GM23338 (cell line): Measurements from ENCODE around the gene GTF2F1. TPM values are rescaled to one million over a fixed set of nuclear protein-coding genes. Genes with fewer than 3 reads are reported as not detected.

ENCODE experiments used
- ATAC-seq: fragments of 200-7000 bp; cut with Tn5 transposase; 3 replicates; pipeline ENCODE4 v1.9.1; 2020
- DNase-seq: peaks from one replicate; pipeline ENCODE4 v3.0.0-alpha.2; 2015; ENCODE audit warnings: low spot score
- H2AFZ ChIP-seq: fragments of 200-600 bp; sonication (generic); 2 replicates; pipeline ENCODE4 v1.8.0; 2016; ENCODE audit warnings: antibody characterized with exemption, mild to moderate bottlenecking, moderate library complexity
- H3F3A ChIP-seq: fragments of 200-600 bp; sonication (generic); replicated peaks from 2 replicates; pipeline ENCODE4 v1.8.0; 2017; ENCODE audit warnings: antibody characterized with exemption, mixed run types, low read depth
- H3K27ac ChIP-seq: fragments of 200-600 bp; sonication (generic); 2 replicates; pipeline ENCODE4 v1.6.1; 2016; ENCODE audit warnings: low read depth
- H3K27me3 ChIP-seq: fragments of 200-600 bp; sonication (generic); 2 replicates; pipeline ENCODE4 v1.8.0; 2016; ENCODE audit warnings: mild to moderate bottlenecking, mixed run types, moderate library complexity; ENCODE audit not compliant: insufficient read depth
- H3K36me3 ChIP-seq: fragments of 200-600 bp; sonication (generic); 2 replicates; pipeline ENCODE4 v1.8.0; 2016; ENCODE audit warnings: mild to moderate bottlenecking; ENCODE audit not compliant: insufficient read depth
- H3K4me1 ChIP-seq: fragments of 200-600 bp; sonication (generic); 2 replicates; pipeline ENCODE4 v1.8.0; 2016; ENCODE audit warnings: mild to moderate bottlenecking, moderate library complexity; ENCODE audit not compliant: insufficient read depth
- H3K4me2 ChIP-seq: fragments of 200-600 bp; sonication (generic); 2 replicates; pipeline ENCODE4 v1.7.1; 2017; ENCODE audit warnings: mixed run types
- H3K4me3 ChIP-seq: fragments of 200-600 bp; sonication (generic); 2 replicates; pipeline ENCODE4 v1.6.1; 2016; ENCODE audit warnings: mixed run types
- H3K79me2 ChIP-seq: fragments of 200-600 bp; sonication (generic); replicated peaks from 2 replicates; pipeline ENCODE4 v1.8.0; 2017; ENCODE audit warnings: mild to moderate bottlenecking; ENCODE audit not compliant: insufficient read depth
- H3K9me2 ChIP-seq: fragments of 200-600 bp; sonication (generic); 2 replicates; pipeline ENCODE4 v1.8.0; 2017; ENCODE audit not compliant: insufficient read depth
- H4K20me1 ChIP-seq: fragments of 200-600 bp; sonication (generic); replicated peaks from 2 replicates; pipeline ENCODE4 v1.8.0; 2017; ENCODE audit warnings: mild to moderate bottlenecking; ENCODE audit not compliant: insufficient read depth
- H3K27ac Mint-ChIP-seq: 2 replicates; pipeline ENCODE4 v1.8.0; 2020; ENCODE audit warnings: inconsistent platforms, mild to moderate bottlenecking, moderate library complexity, mixed read lengths
- H3K27me3 Mint-ChIP-seq: 3 replicates; pipeline ENCODE4 v1.8.0; 2022; ENCODE audit warnings: low read depth, mild to moderate bottlenecking, moderate library complexity, mixed read lengths, inconsistent platforms; ENCODE audit not compliant: insufficient read depth, poor library complexity
- H3K36me3 Mint-ChIP-seq: 3 replicates; pipeline ENCODE4 v1.8.0; 2021; ENCODE audit warnings: low read depth, mild to moderate bottlenecking, inconsistent platforms, moderate library complexity, mixed read lengths
- H3K4me1 Mint-ChIP-seq: 3 replicates; pipeline ENCODE4 v1.8.0; 2020; ENCODE audit warnings: mild to moderate bottlenecking, inconsistent platforms, mixed read lengths
- H3K4me3 Mint-ChIP-seq: 3 replicates; pipeline ENCODE4 v1.8.0; 2021; ENCODE audit warnings: moderate library complexity, mild to moderate bottlenecking, inconsistent platforms, mixed read lengths
- H3K9me3 Mint-ChIP-seq: 3 replicates; pipeline ENCODE4 v1.8.0; 2020; ENCODE audit warnings: moderate library complexity, mild to moderate bottlenecking, inconsistent platforms, mixed read lengths
- EZH2 ChIP-seq: fragments of 200-600 bp; sonication (generic); IDR thresholded peaks from one replicate; pipeline ENCODE4 v1.8.0; 2017; ENCODE audit warnings: antibody characterized with exemption, mild to moderate bottlenecking, low read depth; ENCODE audit not compliant: unreplicated experiment
- JUNB ChIP-seq: IDR thresholded peaks from one replicate; pipeline ENCODE4 v1.6.1; 2016; ENCODE audit warnings: antibody characterized with exemption; ENCODE audit not compliant: unreplicated experiment
- POLR2AphosphoS5 ChIP-seq: IDR thresholded peaks from 2 replicates; pipeline ENCODE4 v1.6.1; 2016; ENCODE audit warnings: antibody characterized with exemption, low read depth
- REST ChIP-seq: IDR thresholded peaks from one replicate; pipeline ENCODE4 v1.6.1; 2018; ENCODE audit warnings: antibody characterized with exemption; ENCODE audit not compliant: unreplicated experiment
- STAT1 ChIP-seq: IDR thresholded peaks from one replicate; pipeline ENCODE4 v1.6.1; 2016; ENCODE audit warnings: antibody characterized with exemption; ENCODE audit not compliant: unreplicated experiment
- ZNF331 ChIP-seq: fragments of 250-450 bp; sonication (Bioruptor Pico); IDR thresholded peaks from 2 replicates; pipeline ENCODE4 v1.5.0; 2020; ENCODE audit warnings: low read depth, mild to moderate bottlenecking, moderate library complexity
- ZNF462 ChIP-seq: fragments of 250-450 bp; sonication (Bioruptor Pico); IDR thresholded peaks from 2 replicates; pipeline ENCODE4 v1.5.0; 2020; ENCODE audit warnings: mild to moderate bottlenecking, moderate library complexity
- polyA plus RNA-seq: library from polyadenylated mRNA; unstranded; fragments of >200 nt; fragmentation: Nextera tagmentation; extraction: Ambion mirVana; gene quantifications from 2 replicates; pipeline ENCODE4 v1.2.1, GENCODE V29; 2016
- total RNA-seq: library from RNA; depleted of rRNA; stranded (reverse); fragments of >200 nt; shearing (Covaris generic); gene quantifications from 2 replicates; pipeline ENCODE4 v1.2.3, GENCODE V29; 2014

Gene GTF2F1
- total and polyA plus RNA-seq, 2 experiments from 2014 or later = 62.1 to 65.5 TPM

GRCh38 chr19:6424195-6424938, 31.4 kb upstream of the GTF2F1 start, which contains the start of gene KHSRP (continued):
- TF ChIP-seq ZNF462 (CRISPR knock-in tag) = no peak
- TF ChIP-seq STAT1 = no peak

- Histone ChIP-seq H3K27me3 (no peaks in the 10 kb centered on the region), H2AFZ (no peak overlapping the region), H3K4me1 (peaks cover 8% of the 10 kb centered on the region; the same call in 1 of the 2 replicates), H4K20me1 (peaks cover 42% of the 10 kb centered on the region), H3K4me2 (peak overlapping the region; percentile 91), H3K9me2 (peaks cover 7% of the 10 kb centered on the region; the same call in 1 of the 2 replicates), H3F3A (0 out of 2 replicates have a peak, but pooled peaks cover 4% of the 10 kb centered on the region), H3K79me2 (peaks cover 53% of the 10 kb centered on the region), H3K4me3 (peak overlapping the region; percentile 97), H3K27ac (0 out of 2 replicates have a peak overlapping the region, but pooled peaks have one; percentile 63), H3K36me3 (peaks cover 30% of the 10 kb centered on the region)
- peaks cover 9% of the 10 kb centered on the region for H3K9me3 Mint-ChIP-seq
- TF ChIP-seq REST (no peak), EZH2 (no peak), ZNF331 (CRISPR knock-in tag) (no peak), JUNB (no peak), POLR2AphosphoS5 (no peak), STAT1 (no peak)
- H3K4me1 Mint-ChIP-seq = peaks cover 13% of the 10 kb centered on the region
- ATAC-seq (peak; percentile 10), DNase-seq (peak; percentile 74)
- peaks cover 15% of the 10 kb centered on the region for H3K27me3 Mint-ChIP-seq
- H3K36me3 Mint-ChIP-seq = peaks cover 63% of the 10 kb centered on the region
- peak overlapping the region; percentile 92 for H3K4me3 Mint-ChIP-seq
- peak overlapping the region; percentile 84 for H3K27ac Mint-ChIP-seq
Measured at GRCh38 chr19:6423499-6424194, 30.7 kb upstream of the GTF2F1 start.
